HG02588 (cell line): ENCODE results near the gene RORB.

ENCODE experiments used
- ATAC-seq: cut with Tn5 transposase; IDR thresholded peaks from one replicate; pipeline ENCODE4 v1.9.1; 2021; ENCODE audit warnings: mild to moderate bottlenecking, moderate library complexity; ENCODE audit not compliant: unreplicated experiment

The RORB gene

DNA sequence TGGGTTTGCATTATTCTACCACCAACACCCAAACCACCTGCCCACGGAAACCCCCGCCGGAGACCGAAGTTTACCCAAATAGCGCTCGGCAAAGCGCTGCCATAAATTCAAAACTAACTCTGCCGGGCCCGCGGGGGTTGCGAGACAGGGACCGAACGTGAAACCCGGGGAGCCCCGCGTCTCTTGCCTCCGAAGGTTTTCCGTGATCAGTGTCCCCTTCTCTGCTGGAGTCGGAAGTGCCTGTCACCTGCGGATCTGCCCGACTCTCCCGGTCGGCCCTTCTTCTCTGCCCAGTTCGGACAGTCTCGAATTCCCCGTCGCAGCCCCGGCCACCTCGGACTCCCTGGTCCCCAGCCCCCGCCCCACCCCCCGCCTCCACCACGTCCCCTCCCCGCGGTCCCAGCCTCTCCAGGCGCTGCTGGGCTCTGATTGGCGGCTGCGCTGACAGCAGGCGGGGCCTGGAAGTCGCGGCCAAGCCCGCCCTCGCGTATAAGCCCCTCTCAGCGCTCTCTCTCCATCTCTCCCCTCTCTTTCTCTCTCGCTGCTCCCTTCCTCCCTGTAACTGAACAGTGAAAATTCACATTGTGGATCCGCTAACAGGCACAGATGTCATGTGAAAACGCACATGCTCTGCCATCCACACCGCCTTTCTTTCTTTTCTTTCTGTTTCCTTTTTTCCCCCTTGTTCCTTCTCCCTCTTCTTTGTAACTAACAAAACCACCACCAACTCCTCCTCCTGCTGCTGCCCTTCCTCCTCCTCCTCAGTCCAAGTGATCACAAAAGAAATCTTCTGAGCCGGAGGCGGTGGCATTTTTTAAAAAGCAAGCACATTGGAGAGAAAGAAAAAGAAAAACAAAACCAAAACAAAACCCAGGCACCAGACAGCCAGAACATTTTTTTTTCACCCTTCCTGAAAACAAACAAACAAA is at the start of gene RORB:
TSS of gene RORB (plus strand) at position 517 of the 929 bp plus-strand sequence. CDS start 642 bp downstream, outside the sequence.
- ATAC-seq = peak; percentile 98

DNA sequence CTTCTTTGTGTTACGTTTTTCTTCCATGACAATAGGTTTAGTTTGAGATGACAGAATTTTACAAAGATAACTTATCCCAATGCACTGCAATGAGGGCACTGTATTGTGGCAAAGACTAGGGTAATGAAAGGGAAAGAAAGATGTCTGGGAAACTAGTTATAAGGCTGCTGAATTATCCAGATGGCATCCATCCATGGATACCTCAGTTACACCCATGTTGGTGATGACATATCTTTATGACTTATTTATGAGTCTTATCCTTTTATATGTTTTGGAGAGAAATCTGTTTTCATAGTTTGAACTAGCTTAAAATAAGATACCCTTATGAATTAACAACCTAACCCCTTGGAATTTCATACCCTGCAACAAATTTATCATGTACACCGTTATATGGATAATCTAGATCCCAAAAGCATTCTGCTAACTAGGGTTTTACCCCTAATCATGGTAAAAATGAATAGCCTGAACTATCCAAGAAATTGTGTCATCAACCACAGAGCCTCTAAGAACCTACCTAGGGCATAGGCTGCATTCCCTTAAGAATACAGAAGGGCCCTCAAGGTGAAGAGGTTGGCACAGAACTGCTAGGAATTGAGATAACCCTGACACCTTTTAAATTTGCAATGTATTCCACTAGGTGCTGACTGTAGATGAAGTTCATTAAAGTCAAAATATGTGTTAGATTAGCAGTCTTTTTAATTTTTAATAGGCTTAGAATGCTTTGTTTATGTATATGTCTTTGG is 49.5 kb upstream of the RORB start:
- no peak for ATAC-seq

DNA sequence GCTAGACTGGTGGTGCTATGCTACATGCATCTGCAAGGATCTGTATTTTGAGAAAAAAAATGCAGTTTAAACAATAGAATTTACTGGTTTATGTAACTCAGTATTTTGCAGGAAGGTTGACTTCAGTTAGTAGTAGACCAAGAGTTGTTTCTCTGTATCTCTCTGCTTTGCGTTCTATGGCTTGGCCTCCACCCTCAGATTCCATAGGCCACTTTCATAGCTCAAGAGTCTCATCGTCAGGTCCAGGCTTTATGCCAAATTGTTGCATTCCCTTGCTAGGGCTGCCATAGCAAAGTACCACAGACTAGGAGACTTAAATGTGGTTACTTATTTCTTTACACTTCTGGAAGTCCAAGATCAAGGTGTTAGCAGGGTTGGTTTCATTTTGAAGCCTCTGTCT is 48.1 kb upstream of the RORB start:
- ATAC-seq = no peak

DNA sequence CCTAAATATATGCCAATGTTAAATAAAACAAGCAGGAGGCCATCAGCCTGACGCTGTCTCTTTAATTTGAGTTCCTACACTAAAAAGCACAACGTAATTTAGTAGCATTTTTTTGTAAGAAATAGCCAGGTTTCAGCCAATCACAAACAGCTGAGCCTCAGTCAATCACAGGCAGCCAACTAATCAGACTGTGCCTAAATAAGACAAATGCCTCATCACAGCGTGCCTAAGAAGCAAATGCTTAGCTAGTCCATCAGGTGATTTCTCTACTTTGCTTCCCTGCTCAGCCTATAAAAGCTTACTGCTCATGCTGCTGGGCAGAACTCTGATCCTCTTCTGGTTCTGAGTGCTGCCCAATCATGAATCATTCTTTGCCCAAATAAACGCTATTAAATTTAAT is 38.3 kb upstream of the RORB start:
- no peak for ATAC-seq

DNA sequence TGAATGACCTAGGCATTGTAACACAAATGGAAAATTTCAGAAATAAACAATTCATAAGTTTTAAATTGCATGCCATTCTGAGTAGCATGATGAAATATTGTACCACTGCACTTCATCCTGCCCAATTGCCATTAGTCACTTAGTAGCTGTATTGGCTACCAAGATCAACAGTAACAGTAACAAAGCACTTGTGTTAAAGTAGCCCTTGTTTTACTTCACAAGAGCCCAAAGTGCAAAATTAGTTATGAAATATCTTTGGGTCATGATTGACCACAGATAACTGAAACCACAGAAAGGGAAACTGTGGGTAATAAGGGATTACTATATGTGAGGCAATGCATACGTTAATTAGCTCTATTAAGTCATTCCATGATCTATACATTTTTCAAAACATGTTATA is 33.3 kb upstream of the RORB start:
- ATAC-seq = no peak

DNA sequence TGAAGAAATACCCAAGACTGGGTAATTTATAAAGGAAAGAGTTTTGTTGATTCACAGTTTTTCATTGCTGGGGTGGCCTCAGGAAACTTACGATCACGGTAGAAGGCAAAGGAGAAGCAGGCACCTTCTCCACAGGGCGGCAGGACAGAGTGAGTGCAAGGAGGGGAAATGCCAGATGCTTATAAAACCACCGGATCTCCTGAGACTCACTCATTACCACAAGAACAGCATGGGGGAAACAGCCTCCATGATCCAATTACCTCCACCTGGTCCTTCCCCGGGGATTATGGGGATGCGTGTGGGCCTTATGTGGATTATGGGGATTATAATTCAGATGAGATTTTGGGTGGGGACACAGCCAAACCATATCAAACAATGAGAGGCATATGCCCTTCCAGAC is 18.5 kb upstream of the RORB start:
- no peak for ATAC-seq

DNA sequence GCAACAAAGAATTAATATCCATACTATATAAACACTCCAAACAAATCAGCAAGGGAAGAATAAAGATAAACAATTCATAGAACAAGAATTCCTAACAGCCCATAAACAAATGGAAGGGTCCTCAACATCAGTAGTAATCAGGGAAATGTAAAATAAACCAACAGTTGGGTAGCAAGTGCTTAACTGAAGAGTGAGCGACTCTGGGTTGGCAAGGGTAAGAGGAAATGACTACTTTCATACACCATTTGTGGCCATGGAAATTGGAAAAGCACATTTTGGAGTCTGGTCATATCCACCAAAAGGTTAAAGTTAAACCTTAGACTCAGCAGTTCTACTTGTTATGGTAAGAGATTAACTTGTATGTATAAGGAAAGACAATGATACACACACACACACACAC is 17.4 kb upstream of the RORB start:
- ATAC-seq = no peak

DNA sequence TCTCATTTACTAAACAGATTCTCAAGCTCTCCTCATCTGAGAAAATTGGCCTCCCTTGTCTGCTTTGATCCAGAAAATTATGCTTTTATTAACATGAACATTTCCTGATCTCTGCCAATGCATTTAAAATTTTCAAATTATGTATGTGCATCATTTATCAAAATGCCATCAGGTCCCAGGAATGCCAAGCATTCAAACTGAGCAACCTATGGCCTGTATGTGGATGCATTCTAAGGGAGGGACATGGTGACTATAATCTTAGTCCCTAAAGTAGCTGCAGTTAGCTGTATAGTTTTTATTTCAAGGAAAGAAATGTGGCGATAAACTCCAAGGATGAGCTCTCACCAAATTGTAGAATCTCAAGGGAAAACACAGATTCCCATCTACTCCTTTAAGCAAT is 9.7 kb upstream of the RORB start:
- ATAC-seq = no peak

DNA sequence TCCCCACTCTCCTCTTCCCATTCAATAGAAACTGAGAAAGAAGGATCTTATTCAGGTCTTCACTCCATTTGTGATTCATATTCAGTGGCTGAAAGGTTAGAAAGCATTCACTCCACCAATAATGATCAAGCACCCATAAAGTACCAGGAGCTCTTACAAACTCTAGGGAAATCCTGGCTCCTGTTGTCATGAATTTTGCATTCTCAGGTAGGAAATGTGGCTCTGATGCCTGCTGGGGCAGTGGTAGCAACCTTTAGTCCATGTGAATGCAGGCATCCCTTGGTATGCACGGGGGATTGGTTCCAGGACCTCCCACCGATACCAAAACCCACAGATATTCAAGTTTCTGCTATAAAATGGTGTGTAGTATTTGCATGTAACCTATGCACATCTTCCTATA is 3.6 kb upstream of the RORB start:
- no peak for ATAC-seq

DNA sequence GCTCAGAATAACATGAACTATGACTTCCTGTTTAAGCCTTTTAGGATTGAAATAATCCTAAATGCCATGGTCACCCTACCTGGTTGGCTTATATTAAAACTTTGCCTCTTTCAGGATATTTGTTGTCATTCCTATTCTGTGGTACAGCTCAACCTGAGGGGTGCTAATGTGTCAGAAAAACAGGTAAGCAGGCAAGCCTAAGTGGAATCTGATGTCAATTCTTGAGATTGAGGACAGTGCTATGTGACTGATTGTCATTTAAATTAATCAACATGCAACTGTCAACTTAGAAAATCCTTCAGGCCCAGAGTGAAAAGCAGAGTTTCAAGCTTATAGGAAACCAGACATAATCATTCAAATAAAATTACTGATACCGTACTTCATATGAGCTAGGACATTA is 2.6 kb upstream of the RORB start:
- no peak for ATAC-seq

DNA sequence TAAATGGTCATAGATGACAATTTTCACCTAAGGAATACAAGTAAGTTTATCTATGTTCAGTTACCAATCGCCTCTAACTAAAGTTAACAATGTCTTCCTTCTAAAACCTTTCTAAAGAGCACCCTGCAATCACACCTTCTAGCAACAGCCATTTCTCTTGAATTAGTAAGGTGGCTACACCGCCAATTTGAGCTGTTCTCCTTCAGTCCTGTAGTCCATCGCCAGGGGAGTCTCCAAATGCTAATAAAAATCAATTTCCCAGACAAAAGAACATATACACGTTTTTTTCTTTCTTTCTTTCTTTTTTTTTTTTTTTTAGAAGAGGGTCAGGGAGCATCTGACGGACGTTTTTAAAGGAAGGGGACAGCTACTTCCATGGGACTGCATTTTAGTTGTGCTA is 729 bp upstream of the RORB start:
- ATAC-seq = no peak

DNA sequence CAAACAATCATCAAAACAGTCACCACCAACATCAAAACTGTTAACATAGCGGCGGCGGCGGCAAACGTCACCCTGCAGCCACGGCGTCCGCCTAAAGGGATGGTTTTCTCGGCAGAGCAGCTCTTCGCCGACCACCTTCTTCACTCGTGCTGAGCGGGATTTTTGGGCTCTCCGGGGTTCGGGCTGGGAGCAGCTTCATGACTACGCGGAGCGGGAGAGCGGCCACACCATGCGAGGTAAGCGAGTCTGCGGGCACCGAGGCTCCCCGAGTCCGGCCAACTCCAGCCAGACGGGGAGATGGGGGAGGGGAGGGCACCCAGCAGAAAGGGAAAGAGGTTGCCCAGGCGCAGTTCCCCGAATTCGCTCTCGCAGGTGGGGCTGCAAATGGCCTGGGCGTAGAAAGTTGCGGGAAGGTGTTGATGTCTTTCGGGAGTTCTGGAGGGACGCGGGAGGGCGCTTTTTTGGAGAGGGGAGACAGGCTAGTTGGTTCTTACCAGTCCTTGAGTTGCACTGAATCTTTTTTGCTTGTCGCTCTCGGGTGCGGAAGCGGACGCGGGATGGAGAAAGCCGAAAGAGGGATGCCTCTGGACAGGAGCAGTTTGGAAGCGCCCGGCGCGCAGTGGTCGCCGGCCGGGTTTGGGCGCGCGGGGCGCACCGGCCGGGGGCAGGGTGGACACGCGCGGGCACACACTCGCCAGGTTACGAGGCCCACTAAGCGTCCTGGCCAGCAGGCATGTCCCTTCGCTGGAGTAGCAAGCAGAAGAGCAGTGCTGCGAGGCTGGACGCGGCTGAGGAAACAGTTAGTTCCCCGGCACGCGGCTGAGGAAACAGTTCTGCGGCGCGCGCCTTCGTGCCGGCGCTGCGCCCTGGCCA is 849 bp downstream of the RORB start:
- ATAC-seq = no peak

DNA sequence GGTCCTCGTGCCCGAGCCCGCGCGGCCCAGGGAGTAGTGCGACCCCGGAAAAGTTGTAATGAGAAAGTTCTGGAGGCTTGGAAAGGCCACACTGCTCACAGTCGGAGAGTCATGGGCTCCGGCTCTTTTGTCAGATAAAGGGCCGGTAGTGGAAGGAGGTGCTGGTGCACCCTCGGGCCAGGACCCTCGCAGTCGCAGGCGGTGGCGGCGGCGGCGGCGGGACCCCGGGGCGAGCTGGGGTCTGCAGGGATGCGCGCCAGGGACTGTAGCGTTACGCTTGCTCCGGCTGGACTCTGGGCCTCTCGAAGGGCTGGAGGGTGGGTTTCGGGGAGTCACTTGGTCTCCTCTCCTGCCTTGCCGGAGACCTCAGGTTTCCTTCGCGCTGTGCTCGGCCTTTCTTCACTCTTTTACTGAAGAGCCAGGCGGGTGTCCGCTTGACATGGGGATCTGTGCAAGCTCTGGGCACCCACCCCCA is 1.5 kb downstream of the RORB start:
- ATAC-seq = no peak

DNA sequence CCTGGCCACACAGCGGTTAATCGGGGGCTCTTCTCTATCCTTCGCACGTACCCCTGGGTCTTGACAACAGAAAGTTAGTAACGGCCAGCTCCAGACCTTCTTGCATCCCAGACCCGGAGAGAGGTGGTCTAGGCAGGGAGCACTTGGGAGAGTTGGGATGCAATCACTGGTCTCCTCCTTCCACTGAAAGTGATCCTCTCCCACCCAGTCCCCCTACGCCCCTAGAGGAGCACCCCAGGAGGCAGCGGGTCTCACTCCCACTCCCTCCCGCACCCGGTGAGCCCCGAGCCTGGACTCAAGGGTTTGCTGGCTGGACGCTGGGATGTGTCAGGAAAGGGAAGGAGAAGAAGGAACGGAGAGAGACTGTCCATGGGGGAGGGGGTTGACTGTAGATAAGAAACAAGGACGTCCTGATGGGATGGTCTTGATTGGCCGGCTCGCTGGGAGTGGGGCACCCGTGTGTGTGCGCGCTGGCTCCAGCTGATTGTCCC is 2.0 kb downstream of the RORB start:
- ATAC-seq = no peak

DNA sequence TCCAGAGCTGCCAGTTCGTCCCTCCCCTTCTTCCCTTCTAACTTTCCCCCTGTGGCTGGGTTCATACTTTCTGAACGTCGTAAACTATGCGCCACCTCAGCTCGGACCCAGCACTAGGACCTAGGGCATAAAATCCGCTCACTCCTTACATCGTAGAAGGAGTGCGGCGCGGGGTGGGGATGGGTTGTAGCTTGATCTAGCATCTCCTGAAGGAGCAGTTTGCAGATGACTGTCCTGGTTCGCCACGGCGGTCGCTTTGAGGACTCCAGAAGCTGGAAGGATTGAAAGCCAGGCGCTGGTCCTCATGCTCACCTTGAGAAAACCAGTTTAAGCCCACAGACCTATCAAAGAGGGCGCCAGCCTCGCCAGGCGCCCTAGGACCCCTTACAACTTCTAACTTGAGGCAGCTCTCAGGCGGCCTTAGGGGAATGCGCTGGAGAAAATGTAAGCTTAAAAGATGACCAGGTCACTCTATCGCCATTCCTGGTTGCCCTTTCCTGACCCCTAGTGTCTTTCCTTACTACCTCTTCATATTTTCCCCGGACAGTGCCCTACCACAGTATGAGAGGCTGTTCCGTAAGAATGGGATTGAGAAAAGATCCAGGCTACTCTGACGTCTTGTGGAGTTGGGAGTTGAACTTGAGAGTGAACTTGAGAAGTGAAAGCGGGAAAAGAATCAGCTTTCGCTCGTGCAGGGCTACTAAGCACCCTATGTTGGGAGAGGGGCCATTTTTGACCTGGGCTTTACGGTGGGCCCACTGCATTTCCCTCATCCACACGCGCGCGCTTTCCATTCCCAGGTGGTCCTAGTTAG is 2.8 kb downstream of the RORB start:
- ATAC-seq = no peak

DNA sequence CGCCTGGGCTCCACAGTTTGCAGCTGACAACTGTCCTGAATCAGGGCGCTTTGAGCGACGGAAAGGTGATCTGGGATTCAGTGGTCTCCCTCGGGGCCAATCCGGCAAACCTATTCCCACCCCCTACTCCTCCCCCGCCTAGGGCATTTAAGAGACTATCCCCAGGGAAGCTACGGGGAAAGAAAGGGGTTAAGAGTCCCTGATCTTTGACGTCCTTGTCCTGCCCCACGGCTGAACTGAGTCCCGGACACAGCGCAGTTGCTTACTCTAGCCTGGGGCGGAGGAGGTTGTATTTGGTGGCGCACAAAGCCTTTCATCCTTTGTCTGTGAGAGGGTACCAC is 3.4 kb downstream of the RORB start:
- no peak for ATAC-seq

DNA sequence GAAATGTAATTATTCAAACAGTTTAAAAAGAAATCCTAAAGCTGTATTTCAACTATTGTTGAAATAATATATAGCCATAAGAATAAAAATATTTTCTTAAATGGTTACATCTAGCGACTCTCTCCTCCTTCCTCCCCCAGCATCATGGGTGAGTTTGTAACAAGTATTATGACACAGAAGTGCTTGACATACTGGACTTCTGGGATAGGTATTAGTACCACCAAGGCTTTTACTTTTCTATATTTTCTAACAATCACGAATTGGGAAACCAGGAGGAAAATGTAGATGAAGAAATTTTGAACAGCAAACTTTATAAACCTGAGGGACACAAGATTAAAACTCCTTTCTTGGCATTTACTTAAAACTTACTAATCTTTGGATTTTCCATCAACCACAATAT is 4.4 kb downstream of the RORB start:
- ATAC-seq = no peak

DNA sequence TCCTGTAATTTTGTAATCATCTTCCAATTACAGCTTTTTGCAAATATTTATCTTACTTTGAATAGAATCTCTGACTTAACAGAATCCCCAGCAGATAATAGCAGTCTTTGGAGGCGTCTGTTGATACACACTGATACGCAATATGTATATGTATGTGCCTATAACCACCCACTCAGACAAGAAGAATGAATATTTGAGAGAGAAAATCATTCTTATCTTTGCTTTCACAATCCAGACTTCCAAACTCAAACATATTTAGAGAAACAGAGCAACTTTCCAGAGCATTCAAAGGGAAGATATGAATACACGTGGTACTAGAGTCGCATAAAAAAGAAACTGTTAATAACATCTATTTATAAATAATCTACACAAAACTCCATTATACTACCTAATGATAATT is 6.1 kb downstream of the RORB start:
- no peak for ATAC-seq

DNA sequence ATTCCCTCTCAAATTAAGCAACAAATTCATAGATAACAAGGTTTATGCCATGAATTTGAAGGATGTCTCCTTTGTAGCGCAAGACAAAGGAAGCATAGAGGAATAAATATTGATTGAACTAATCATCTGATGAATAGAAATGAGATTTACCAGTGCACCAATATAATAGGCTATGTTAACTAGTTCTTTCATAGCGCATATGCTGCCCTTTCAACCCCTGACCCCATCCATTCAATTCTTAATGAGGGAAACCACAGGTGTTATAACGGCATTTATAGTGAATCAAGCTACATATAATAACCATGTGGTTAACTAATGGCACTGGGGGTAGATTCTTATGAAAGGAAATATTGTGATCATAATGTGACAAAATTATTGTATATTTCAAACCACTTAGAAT is 6.5 kb downstream of the RORB start:
- ATAC-seq = no peak

DNA sequence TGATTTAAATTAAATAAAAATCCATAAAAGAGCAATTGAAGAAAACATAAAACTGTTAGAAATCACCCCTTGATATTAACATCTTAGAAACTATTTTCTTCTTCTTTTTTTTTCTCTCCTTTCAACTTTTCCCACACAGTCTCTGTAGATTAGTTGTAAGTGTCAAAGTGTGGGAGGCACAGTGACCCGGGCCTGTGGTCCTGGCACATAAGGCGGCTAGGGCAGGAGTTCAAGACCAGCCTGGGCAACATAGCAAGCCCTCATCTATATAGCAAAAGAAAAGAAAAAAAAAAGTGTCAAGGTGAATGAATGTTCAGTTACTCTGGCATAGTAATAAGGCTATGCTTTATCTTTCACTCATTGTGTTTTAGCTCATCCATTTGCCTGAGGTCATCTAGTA is 14.2 kb downstream of the RORB start:
- ATAC-seq = no peak
